WI38 (cell line): Measurements from ENCODE around the gene GPRC5C.

Experiments
- H3K4me3 ChIP-seq: 2 replicates; pipeline ENCODE4 v1.5.1; 2011; ENCODE audit warnings: low read depth, mild to moderate bottlenecking, control low read depth, low read length
- CTCF ChIP-seq: IDR thresholded peaks from 2 replicates; pipeline ENCODE4 v1.5.1; 2012; ENCODE audit warnings: low read depth, mild to moderate bottlenecking, control low read depth, low read length

The GPRC5C gene

GRCh38 chr17:74429604-74430384, 2.1 kb upstream of the GPRC5C start:
- TF ChIP-seq CTCF: no peak
- no peak overlapping the region for H3K4me3 ChIP-seq

- H3K4me3 ChIP-seq: no peak overlapping the region
These were observed 1.5 kb upstream of the GPRC5C start for GRCh38 chr17:74430385-74430705.

GRCh38 chr17:74430706-74431567, 951 bp upstream of the GPRC5C start:
- no peak overlapping the region for H3K4me3 ChIP-seq
- no peak for TF ChIP-seq CTCF

More at GRCh38 chr17:74430385-74430705, 1.5 kb upstream of the GPRC5C start:
- TF ChIP-seq CTCF: no peak

- H3K4me3 ChIP-seq: no peak overlapping the region
- TF ChIP-seq CTCF: no peak
These were observed 469 bp downstream of the GPRC5C start for GRCh38 chr17:74432424-74432690.

GRCh38 chr17:74432766-74433391, 991 bp downstream of the GPRC5C start:
- TF ChIP-seq CTCF: no peak
- H3K4me3 ChIP-seq: no peak overlapping the region

GRCh38 chr17:74433421-74434121, 1.7 kb downstream of the GPRC5C start:
- TF ChIP-seq CTCF: no peak
- H3K4me3 ChIP-seq: no peak overlapping the region
